ENCODE results near the gene GPT2.
"Not testable (repeated sequence)": the region's sequence is repeated elsewhere in the genome, so short reads cannot be mapped to it uniquely, and the experiment has no call there.

The GPT2 gene

GRCh38 chr16:46920402-46921068 lies 36.4 kb downstream of the GPT2 start:
- DNase-seq (ENCODE audit: low read depth in 3 of 3): no peak

GRCh38 chr16:46922239-46922638 lies 38.1 kb downstream of the GPT2 start:
- no peak for DNase-seq (ENCODE audit: low read depth in 3 of 3)

GRCh38 chr16:46923513-46924295 lies 39.5 kb downstream of the GPT2 start:
- DNase-seq (ENCODE audit: low read depth in 3 of 3): no peak

- no peak for DNase-seq (ENCODE audit: low read depth in 3 of 3)
Observed at GRCh38 chr16:46924402-46924801, 40.2 kb downstream of the GPT2 start.

GRCh38 chr16:46926470-46927225 lies 42.5 kb downstream of the GPT2 start:
- DNase-seq (ENCODE audit: low read depth in 3 of 3): no peak

- no peak for DNase-seq (ENCODE audit: low read depth in 3 of 3)
Observed at GRCh38 chr16:46927273-46927672, 43.1 kb downstream of the GPT2 start.

- no peak for DNase-seq (ENCODE audit: low read depth in 3 of 3)
Observed at GRCh38 chr16:46928811-46929210, 44.6 kb downstream of the GPT2 start.

- DNase-seq (ENCODE audit: low read depth in 3 of 3): peak; percentile 34 to 59 (median 47)
Observed at GRCh38 chr16:46929378-46930332, 45.5 kb downstream of the GPT2 start.

- no peak for DNase-seq (ENCODE audit: low read depth in 3 of 3)
Observed at GRCh38 chr16:46930861-46931260, 46.7 kb downstream of the GPT2 start.

- DNase-seq (ENCODE audit: low read depth in 3 of 3): no peak
Observed at GRCh38 chr16:46932802-46933201, 48.6 kb downstream of the GPT2 start.

- DNase-seq (ENCODE audit: low read depth in 3 of 3): no peak
Observed at GRCh38 chr16:46937536-46937935, 53.4 kb downstream of the GPT2 start.

GRCh38 chr16:46944713-46945112 lies 60.6 kb downstream of the GPT2 start:
- not testable (repeated sequence) for DNase-seq (ENCODE audit: low read depth in 3 of 3)

- DNase-seq (ENCODE audit: low read depth in 3 of 3): peak in 1 of 3 experiments; percentile 14
Observed at GRCh38 chr16:46947900-46948547, 63.9 kb downstream of the GPT2 start.

- no peak for DNase-seq (ENCODE audit: low read depth in 3 of 3)
Observed at GRCh38 chr16:46948548-46949166, 64.5 kb downstream of the GPT2 start.

GRCh38 chr16:46949241-46949892 lies 65.2 kb downstream of the GPT2 start:
- peak in 2 of 3 experiments; percentile 16 to 34 for DNase-seq (ENCODE audit: low read depth in 3 of 3)

GRCh38 chr16:46950009-46950408 lies 65.8 kb downstream of the GPT2 start:
- DNase-seq (ENCODE audit: low read depth in 3 of 3): no peak

- no peak for DNase-seq (ENCODE audit: low read depth in 3 of 3)
Observed at GRCh38 chr16:46954562-46954961, 70.4 kb downstream of the GPT2 start.

GRCh38 chr16:46961373-46962353 lies 77.5 kb downstream of the GPT2 start:
- DNase-seq (ENCODE audit: low read depth in 3 of 3): peak in 1 of 3 experiments; percentile 17

GRCh38 chr16:46962629-46963028 lies 78.5 kb downstream of the GPT2 start:
- no peak for DNase-seq (ENCODE audit: low read depth in 3 of 3)

All from stimulated activated CD4-positive, alpha-beta T cell treated with anti-CD3 and anti-CD28 coated beads, TNF-alpha, amount 100 ng/mL, for 24 hours (primary cell).